Measurements from ENCODE around the gene GAGE12E. TPM values are rescaled to one million over a fixed set of nuclear protein-coding genes. Genes with fewer than 3 reads are reported as not detected.

GAGE12E gene
- not detected in 2 replicates for total RNA-seq

GRCh38 chrX:49550989-49551388 lies at the start of gene GAGE12E:
GAGE12E (plus strand) TSS chrX:49551289; CDS start chrX:49552444, 1,155 bp downstream.

GRCh38 chrX:49531877-49532276 lies 19.2 kb upstream of the GAGE12E start, which contains the start of gene GAGE12C:
GAGE12C (plus strand) TSS chrX:49532177; CDS start chrX:49533332, 1,155 bp downstream.

GRCh38 chrX:49541433-49541832 lies 9.7 kb upstream of the GAGE12E start, which contains the start of gene GAGE12D:
GAGE12D (plus strand) TSS chrX:49541733; CDS start chrX:49542888, 1,155 bp downstream.

GRCh38 chrX:49560542-49560941 lies 9.5 kb downstream of the GAGE12E start, which contains the start of gene GAGE12F:
GAGE12F (plus strand) TSS chrX:49560842; CDS start chrX:49561997, 1,155 bp downstream.

GRCh38 chrX:49570100-49570499 lies 19.0 kb downstream of the GAGE12E start, which contains the start of gene GAGE12G:
GAGE12G (plus strand) TSS chrX:49570400; CDS start chrX:49571555, 1,155 bp downstream.

GRCh38 chrX:49579649-49580048 lies 28.6 kb downstream of the GAGE12E start, which contains the start of gene GAGE12H:
GAGE12H (plus strand) TSS chrX:49579949; CDS start chrX:49581104, 1,155 bp downstream.

GRCh38 chrX:49589196-49589595 lies 38.1 kb downstream of the GAGE12E start, which contains the start of gene GAGE2A:
GAGE2A (plus strand) TSS chrX:49589496; CDS start chrX:49590651, 1,155 bp downstream.

GRCh38 chrX:49598720-49599119 lies 47.6 kb downstream of the GAGE12E start, which contains the start of gene GAGE1:
GAGE1 (plus strand) TSS chrX:49599020; CDS start chrX:49600175, 1,155 bp downstream.

Other genes with a start within 250 kb of the GAGE12E start
- not detected in 2 replicates for gene GAGE10, start 247.6 kb upstream of the GAGE12E start, total RNA-seq
- not detected in 2 replicates for gene GAGE12J, start 229.3 kb upstream of the GAGE12E start, total RNA-seq
- gene GAGE13, start 219.7 kb upstream of the GAGE12E start, total RNA-seq: not detected in 2 replicates
- gene GAGE12C, start 19.1 kb upstream of the GAGE12E start, total RNA-seq: not detected in 2 replicates
- gene GAGE12D, start 9.6 kb upstream of the GAGE12E start, total RNA-seq: not detected in 2 replicates
- not detected in 2 replicates for gene GAGE12F, start 9.6 kb downstream of the GAGE12E start, total RNA-seq
- not detected in 2 replicates for gene GAGE12G, start 19.1 kb downstream of the GAGE12E start, total RNA-seq
- not detected in 2 replicates for gene GAGE12H, start 28.7 kb downstream of the GAGE12E start, total RNA-seq
- gene GAGE2A, start 38.2 kb downstream of the GAGE12E start, total RNA-seq: not detected in 2 replicates
- gene GAGE1, start 47.7 kb downstream of the GAGE12E start, total RNA-seq: not detected in 2 replicates
- gene PAGE1, start 144.7 kb downstream of the GAGE12E start, total RNA-seq: not detected in 2 replicates